GM18867 (cell line): ENCODE data around the gene GMDS.
"Not testable (repeated sequence)": the region's sequence is repeated elsewhere in the genome, so short reads cannot be mapped to it uniquely, and the experiment has no call there.

ENCODE experiments used
- ATAC-seq: cut with Tn5 transposase; IDR thresholded peaks from one replicate; pipeline ENCODE4 v1.9.1; 2021; ENCODE audit warnings: mild to moderate bottlenecking, moderate library complexity; ENCODE audit not compliant: unreplicated experiment

GMDS gene

GRCh38 chr6:1848752-1849151, 396.7 kb downstream of the GMDS start:
- ATAC-seq, result no peak

DNA sequence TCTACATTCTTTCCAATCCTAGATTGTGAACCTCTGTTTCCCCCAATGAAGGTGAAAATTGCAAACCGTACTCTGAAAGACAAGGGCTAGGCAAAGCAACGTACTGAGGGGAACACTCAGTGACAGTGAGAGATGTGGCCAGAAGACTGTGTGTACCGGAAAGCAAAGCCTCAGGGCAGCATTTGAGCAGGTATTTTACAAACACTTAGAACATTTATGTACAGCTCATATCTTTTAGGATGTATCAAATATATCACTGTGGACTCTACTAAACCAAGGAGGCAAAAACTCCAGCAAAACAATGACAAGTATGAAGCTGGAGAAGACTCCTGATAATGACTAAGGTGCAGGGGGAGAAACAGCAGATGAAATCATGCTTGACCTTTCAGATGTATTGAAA, 398.8 kb downstream of the GMDS start:
- no peak for ATAC-seq

DNA sequence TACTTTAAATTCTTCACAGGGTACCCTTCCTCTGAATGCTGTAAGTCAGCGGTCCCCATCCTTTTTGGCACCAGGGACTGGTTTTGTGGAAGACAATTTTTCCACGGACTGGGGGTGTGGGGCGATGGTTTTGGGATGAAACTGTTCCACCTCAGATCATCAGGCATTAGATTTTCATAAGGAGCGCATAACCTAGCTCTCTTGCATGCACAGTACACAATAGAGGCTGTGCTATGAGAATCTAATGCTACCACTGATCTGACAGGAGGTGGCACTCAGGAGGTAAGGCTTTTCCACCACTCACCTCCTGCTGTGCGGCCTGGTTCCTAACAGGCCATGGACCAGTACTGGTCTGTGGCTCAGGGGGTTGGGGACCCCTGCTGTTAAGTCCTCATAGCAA, 399.9 kb downstream of the GMDS start:
- not testable (repeated sequence) for ATAC-seq

DNA sequence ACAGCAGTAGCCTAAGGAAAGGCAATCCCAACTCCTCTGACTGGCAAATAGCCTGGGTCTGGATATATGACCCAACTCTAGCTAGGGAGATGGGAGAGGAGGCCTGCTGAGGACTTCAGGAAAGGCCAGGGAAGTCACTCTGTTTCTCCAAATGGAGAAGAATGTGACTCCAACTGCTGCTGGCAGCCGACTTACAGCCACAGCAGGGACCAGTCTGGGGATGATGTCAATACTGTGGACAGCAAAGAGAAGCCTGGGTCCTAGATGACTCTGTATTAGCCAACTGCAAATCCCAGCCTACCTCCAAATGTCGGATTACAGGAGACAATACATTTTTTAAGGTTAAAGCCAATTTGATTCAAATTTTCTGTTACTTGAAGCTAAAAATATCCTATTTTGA, 403.1 kb downstream of the GMDS start:
- ATAC-seq, result no peak

DNA sequence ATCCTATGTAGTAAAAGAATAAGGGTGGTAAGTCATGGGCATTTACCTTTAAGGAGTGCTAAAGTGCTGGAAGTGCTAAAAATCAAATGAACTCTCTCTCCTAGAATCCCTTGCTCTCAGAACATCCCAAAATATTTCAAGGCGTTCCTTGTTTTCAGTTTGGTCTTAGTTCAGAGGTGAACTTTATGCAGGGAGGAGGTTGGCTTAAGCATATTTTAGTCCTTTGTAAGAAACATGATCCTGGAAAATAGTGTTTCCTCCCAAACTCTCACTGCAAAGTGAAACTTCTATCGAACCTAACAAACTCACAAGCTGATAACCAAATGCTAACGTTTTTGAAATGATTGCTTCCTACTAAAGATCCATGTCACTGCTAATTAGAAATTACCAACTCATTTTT, 404.3 kb downstream of the GMDS start:
- no peak for ATAC-seq

GRCh38 chr6:1840491-1841121, 404.8 kb downstream of the GMDS start:
- ATAC-seq, result no peak

DNA sequence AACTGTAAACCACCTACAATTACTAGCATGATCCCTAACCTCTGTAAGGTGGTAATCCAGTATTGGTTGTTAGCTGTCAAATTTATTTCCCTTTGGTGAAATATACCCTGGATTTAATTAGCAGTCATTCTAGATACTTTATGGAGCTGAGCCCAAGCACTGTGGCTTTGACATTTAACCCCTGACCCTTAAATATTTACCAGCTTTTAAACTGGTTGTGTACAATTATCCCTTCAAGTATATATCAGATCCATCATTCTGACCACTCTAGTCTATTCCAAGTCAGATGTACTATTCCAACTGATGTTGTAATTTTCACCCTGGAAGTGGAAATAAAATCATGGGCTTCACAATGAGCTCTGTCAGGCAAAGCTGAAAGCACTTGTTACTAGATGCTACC, 406.0 kb downstream of the GMDS start:
- ATAC-seq, result no peak

DNA sequence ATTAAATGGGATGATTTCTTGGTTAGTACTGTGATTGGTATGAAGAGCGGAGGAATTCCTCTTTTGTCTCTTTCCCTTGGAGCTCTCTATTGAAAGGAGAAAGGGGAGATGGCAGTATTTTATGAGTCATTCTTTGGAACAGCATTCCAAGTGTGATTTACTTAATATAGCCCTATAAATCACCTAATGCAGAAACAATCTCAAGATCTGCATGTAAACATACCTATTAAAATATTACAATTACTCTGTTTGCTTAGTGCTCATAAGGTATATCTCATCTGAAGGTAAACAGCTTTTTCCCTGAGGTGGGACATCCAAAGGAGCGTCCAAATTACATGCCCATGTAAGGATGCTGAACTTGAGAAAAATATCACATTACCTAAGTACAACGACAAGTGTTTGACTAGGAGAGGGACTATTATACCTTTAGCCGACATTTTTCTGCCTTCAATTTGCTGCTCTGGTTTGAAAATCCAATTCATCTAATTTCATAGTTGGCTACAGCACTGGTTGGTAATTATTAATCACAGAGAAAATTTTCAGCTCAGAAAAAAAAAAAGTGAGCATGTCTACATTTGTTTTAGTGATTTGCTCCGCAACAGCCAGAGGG, 406.7 kb downstream of the GMDS start:
- no peak for ATAC-seq

DNA sequence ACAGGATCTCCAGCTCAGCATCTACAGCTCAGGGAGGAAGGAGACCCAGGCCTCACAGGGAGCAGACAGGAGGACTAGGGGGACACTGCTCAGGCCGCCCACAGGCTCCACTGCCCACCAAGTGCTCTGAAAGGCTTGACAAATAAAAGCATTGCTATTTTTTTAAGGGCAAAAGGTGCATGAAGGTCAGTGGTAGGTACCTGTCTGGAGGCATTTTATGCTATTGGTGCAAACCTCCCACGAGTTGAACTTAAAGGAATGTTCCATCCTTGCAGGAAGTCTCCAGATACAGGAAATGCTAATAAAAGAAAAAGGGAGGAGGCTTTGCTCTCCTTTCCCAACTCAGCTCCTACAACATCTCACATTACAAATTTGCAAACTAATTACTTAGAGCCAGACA, 407.6 kb downstream of the GMDS start:
- ATAC-seq, result no peak

- no peak for ATAC-seq
Measured at GRCh38 chr6:1836690-1837089, 408.7 kb downstream of the GMDS start.

DNA sequence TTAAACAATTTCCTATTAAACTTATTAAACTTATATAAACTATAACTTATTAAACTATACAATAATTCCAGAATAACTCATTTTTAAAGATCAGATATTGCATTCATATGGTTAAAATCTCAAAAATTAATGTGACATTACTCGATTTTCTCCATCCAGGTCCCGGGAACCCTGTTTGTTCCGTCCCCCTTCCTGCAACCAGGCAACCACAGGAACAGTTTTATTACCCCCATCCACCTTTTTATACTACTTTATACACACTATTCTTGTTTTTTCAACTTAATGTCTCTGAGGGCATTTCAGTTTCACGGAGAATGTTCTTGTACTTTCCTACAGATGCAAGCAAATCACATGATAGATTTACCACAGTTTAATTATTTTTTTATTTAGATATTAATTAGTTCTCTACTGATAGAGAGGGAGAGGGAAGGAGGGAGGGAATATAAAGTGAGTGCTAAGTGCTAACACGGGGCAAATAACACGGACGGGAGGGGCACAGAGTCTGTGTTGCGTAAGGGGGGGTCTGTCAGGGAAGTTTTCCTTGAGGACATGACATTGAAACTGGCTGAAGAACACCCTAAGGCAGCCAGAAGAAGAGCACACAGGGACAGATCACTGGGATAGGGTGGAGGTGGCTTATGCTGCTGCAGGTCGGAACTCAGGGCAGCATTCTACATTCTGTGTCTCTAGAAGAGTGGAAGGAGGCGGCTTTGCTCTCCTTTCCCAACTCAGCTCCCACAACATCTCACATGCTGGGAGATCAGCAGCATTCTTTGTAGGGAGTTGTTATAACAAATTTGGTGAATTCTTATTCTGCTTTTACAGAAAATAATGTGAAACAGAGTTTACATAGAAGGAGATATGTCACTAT, 410.5 kb downstream of the GMDS start:
- no peak for ATAC-seq

DNA sequence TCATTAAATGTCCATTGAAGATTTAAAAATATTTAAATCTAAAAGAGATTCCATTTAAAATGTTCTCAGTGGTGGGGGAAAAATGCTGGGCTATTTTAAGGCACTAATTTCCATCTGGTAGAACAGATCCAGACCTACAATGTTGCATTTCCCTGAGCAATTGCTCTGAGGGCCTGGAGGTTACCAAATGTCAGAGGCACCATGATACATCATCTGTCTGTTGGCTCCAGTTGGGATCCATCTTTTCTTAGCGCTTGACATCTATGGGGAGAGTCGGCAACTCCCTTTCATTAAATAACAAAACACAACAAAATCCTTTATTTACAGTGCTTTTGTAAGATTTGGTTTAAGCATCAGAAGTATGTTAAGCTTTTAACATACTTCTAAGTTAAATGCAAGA, 411.2 kb downstream of the GMDS start:
- no peak for ATAC-seq

DNA sequence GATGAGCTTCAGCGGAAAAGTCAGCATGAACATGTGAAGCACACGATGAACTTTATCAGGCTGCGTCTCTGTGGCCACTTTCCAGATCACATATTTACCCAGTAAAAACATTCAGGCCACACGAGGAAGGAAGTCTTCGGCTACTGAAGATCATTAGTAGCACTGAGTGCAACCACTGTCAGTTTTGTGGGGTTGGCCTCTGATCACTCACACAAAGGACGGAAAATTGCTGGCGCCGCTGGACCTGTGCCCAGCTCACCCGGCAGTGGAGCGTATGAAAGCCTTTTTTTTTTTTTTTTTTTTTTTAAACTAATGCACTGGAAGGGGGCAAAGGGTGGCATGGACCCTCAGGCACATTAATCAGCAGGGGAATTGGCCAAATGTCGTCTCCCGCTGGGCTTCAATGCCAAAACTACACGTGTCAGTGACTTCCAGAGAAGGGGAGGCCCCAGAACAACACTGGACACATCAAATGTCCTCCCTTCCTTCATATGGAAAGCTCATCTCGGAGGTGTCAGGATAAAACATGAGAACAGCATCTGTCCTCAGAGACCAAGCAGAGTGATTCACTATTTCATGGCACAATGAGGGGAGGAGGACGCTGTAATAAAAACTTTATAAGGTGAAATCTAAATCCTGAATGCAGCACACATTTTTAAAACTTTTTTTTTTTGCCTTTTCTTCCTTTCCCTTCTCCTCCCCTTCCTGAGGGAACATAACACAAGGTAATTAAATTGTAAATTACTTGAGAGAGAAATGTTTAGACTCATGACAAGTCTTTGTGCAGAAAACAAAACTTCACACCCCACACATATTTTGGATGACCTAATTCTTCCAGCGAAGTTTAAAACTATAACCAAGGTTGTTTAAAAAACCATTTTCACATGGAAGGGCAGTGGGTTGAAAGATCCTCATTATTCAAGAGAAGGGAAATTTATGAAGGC, 412.3 kb downstream of the GMDS start:
- no peak for ATAC-seq

DNA sequence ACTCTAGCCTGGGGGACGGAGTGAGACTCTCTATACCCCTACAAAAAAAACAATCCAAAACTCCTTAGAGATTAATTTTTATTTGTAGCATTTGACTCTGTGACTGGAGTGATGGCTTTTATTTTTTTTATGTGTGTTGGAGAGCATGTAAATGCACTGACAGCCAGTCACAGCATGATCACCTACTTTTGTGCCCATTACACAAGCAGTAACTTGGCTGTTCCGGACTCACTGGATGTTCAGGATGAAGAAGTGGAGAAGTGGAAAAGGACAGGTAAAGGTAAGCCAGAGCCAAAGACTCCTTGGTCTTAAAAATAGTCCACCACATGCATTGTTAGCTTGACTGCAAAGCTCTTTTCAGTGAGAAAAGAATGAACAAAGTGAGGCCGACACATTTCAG, 413.0 kb downstream of the GMDS start:
- no peak for ATAC-seq

DNA sequence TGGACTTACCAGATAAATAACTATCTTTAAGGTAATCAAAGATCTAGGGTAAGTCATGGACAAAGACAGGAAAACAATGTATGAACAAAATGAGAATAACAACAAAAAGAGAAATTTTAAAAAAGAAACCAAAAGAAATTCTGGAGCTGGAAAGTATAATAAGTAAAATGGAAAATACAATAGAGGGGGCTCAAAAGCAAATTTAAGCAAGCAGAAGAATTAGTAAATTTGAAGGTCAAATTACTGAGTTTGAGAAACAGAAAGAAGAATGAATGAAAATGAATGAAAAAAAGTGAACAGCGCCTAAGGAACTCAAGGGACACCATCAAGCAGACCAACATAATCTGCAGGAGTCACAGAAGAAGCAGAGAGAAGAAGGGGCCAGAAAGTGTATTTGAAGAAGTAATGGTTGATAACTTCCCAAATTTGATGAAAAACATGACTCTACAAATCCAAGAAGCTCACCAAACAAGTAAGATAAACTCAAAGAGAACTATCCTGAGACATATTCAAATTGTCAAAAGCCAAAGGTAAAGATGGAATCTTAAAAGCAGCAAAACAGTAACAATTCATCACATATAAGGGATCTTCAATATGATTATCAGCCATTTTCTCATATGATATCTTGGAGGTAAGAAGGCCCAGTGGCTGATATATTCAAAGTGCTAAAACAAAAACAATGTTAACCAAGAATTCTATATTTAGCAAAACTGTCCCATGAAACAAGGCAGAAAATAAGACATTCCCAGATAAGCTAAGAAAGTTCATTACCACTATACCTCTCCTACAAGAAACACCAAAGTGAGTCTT, 417.2 kb downstream of the GMDS start:
- no peak for ATAC-seq

- no peak for ATAC-seq
Measured at GRCh38 chr6:1825926-1826325, 419.5 kb downstream of the GMDS start.

DNA sequence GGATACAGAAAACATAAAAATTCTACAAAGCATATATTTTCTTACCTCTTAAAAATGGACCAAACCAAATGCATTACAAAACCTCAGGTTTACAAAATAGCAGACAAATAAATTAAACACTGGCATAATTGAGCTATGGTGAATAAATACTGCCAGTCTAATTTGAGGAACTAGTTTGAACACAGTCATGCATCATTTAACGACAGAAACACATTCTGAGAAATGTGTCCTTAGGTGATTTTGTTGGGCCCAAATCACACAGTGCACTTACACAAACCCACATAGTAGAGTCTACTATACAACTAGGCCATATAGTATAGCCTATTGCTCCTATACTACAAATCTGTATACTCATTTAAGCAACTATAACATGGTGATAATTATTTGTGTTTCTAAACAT, 420.1 kb downstream of the GMDS start:
- ATAC-seq, result no peak

DNA sequence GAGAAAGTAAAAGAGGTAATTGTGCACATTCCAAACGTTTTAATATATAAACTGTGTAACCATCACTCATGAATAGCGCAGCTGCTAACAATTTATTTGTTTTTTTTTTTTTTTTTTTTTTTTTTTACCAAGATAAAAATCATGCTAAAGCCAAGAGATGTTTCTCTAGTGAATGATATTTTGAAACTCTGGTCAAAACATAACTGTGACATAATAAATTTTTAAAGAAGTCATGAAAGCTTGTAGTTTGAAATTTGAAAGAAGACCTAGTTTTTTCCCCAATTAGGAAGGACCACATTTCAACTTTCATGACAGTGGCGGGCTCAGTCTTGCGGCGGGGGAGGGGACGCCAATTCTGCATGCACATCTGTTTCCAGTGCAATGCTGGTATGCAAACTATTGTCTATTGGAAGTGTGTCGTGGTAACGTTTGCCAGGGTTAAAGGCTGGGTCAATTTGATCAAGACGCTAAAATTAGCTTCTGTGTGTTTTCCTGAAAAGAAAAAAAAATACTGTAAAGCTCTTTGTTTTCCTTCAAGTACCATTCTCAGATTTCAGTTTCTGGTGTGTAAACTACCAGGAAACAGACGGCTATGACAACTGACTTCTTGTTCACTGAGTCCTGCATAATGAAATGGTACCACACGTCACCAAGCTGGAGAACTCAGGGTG, 423.8 kb downstream of the GMDS start:
- no peak for ATAC-seq

GRCh38 chr6:1821164-1821512, 424.3 kb downstream of the GMDS start:
- no peak for ATAC-seq

GRCh38 chr6:1820714-1821113, 424.7 kb downstream of the GMDS start:
- ATAC-seq, result no peak
